ENCODE data around the gene TBC1D17.

The TBC1D17 gene

GRCh38 chr19:49877879-49878743, 609 bp downstream of the TBC1D17 start:
- DNase-seq (ENCODE audit: low spot score), result peak; percentile 98

GRCh38 chr19:49878744-49879070, 1.2 kb downstream of the TBC1D17 start:
- DNase-seq (ENCODE audit: low spot score), result no peak

- no peak for DNase-seq (ENCODE audit: low spot score)
Observed at GRCh38 chr19:49879243-49879963, 1.9 kb downstream of the TBC1D17 start.

GRCh38 chr19:49880162-49880869, 2.8 kb downstream of the TBC1D17 start:
- DNase-seq (ENCODE audit: low spot score), result no peak

GRCh38 chr19:49881186-49881585, 3.7 kb downstream of the TBC1D17 start:
- no peak for DNase-seq (ENCODE audit: low spot score)

GRCh38 chr19:49881672-49882394, 4.3 kb downstream of the TBC1D17 start:
- DNase-seq (ENCODE audit: low spot score), result no peak

GRCh38 chr19:49882643-49883042, 5.1 kb downstream of the TBC1D17 start:
- no peak for DNase-seq (ENCODE audit: low spot score)

- DNase-seq (ENCODE audit: low spot score), result no peak
Observed at GRCh38 chr19:49883094-49883493, 5.6 kb downstream of the TBC1D17 start.

- DNase-seq (ENCODE audit: low spot score), result no peak
Observed at GRCh38 chr19:49884109-49884508, 6.6 kb downstream of the TBC1D17 start.

- DNase-seq (ENCODE audit: low spot score), result no peak
Observed at GRCh38 chr19:49884760-49885159, 7.3 kb downstream of the TBC1D17 start.

GRCh38 chr19:49887037-49887664, 9.6 kb downstream of the TBC1D17 start:
- DNase-seq (ENCODE audit: low spot score), result no peak

GRCh38 chr19:49887665-49888509, 10.4 kb downstream of the TBC1D17 start:
- DNase-seq (ENCODE audit: low spot score), result no peak

GRCh38 chr19:49888510-49888824, 11.0 kb downstream of the TBC1D17 start:
- DNase-seq (ENCODE audit: low spot score), result no peak

- no peak for DNase-seq (ENCODE audit: low spot score)
Observed at GRCh38 chr19:49889038-49889686, 11.7 kb downstream of the TBC1D17 start.

- peak; percentile 46 for DNase-seq (ENCODE audit: low spot score)
Observed at GRCh38 chr19:49889687-49890348, 12.3 kb downstream of the TBC1D17 start.

- DNase-seq (ENCODE audit: low spot score), result no peak
Observed at GRCh38 chr19:49890349-49891311, 13.1 kb downstream of the TBC1D17 start.

- no peak for DNase-seq (ENCODE audit: low spot score)
Observed at GRCh38 chr19:49891393-49891792, 13.9 kb downstream of the TBC1D17 start.

- no peak for DNase-seq (ENCODE audit: low spot score)
Observed at GRCh38 chr19:49892716-49893115, 15.2 kb downstream of the TBC1D17 start.

All from globus pallidus (tissue), 1 donor.